Spleen (tissue), 11 donors: Measurements from ENCODE around the gene MNX1. TPM values are rescaled to one million over a fixed set of nuclear protein-coding genes. Genes with fewer than 3 reads are reported as not detected.

Experiments
- DNase-seq: peaks from one replicate; pipeline ENCODE4 v3.0.0-alpha.2; 2020
- H3K27ac ChIP-seq, 8 donors: fragments of 200-600 bp; sonication (generic) in 7 of 8; 1 replicate in 4 of 8; 2 replicates in 4 of 8; pipeline versions ENCODE4 v1.5.0 to v1.8.0; 2016 to 2021; ENCODE audit warnings: inconsistent platforms in 4 of 8, mild to moderate bottlenecking in 4 of 8, moderate library complexity in 1 of 8
- H3K27me3 ChIP-seq, 7 donors: fragments of 200-600 bp; sonication (generic) in 6 of 7; replicated peaks in 1 of 7; 1 replicate in 4 of 7; 2 replicates in 3 of 7; pipeline versions ENCODE4 v1.5.0 to v1.8.0; 2016 to 2021; ENCODE audit warnings: inconsistent platforms in 3 of 7, mild to moderate bottlenecking in 1 of 7
- H3K36me3 ChIP-seq, 6 donors: fragments of 200-600 bp; sonication (generic) in 5 of 6; 1 replicate in 4 of 6; 2 replicates in 2 of 6; pipeline versions ENCODE4 v1.5.0 to v1.8.0; 2016 to 2021; ENCODE audit warnings: inconsistent platforms in 2 of 6
- H3K4me1 ChIP-seq, 6 donors: fragments of 200-600 bp; sonication (generic) in 5 of 6; 1 replicate in 3 of 6; 2 replicates in 3 of 6; pipeline versions ENCODE4 v1.5.0 to v1.8.0; 2016 to 2021; ENCODE audit warnings: inconsistent platforms in 3 of 6
- H3K4me3 ChIP-seq, 8 donors: fragments of 200-600 bp; sonication (generic) in 7 of 8; 1 replicate in 4 of 8; 2 replicates in 4 of 8; pipeline versions ENCODE4 v1.5.0 to v1.8.0; 2016 to 2021; ENCODE audit warnings: inconsistent platforms in 4 of 8, mild to moderate bottlenecking in 4 of 8, moderate library complexity in 2 of 8
- H3K9me3 ChIP-seq, 8 donors: fragments of 200-600 bp; sonication (generic) in 7 of 8; 1 replicate in 4 of 8; 2 replicates in 4 of 8; pipeline versions ENCODE4 v1.5.0 to v1.8.0; 2016 to 2021; ENCODE audit warnings: inconsistent platforms in 4 of 8
- POLR2A ChIP-seq, 3 donors: fragments of 450-650 bp; IDR thresholded peaks; one replicate each; pipeline ENCODE4 v1.5.1; 2017; ENCODE audit warnings: antibody characterized with exemption in 3 of 3, mild to moderate bottlenecking in 1 of 3
- POLR2AphosphoS5 ChIP-seq, 3 donors: sonication (generic); formaldehyde crosslinking; IDR thresholded peaks; one replicate each; pipeline ENCODE4 v1.5.1; 2017; ENCODE audit warnings: antibody characterized with exemption in 3 of 3
- WGBS, 5 donors: extraction: QIAGEN DNeasy Blood & Tissue Kit in 3 of 5; methylation state at CpG; one replicate each; pipeline versions ENCODE4 v1.1.5 to v1.1.7; 2013 to 2018; 5-methylcytosine and 5-hydroxymethylcytosine counted together
- intact Hi-C: fragments of 100-400 bp; cut with DNase I; formaldehyde crosslinking; loops from one replicate; pipeline ENCODE4 v1.15.0; 2023; ENCODE audit warnings: low total_unique reads
- polyA plus RNA-seq, 3 donors: library from polyadenylated mRNA; stranded (reverse); fragments of 200-250 nt; gene quantifications; one replicate each; pipeline ENCODE4 v1.2.1, GENCODE V29; 2013
- total RNA-seq, 7 donors: library from RNA; depleted of rRNA in 3 of 7; stranded (reverse); fragments of >200 nt in 3 of 7; fragmentation: NEBNext Ultra II Directional in 4 of 7; extraction: Animal tissue kit (Norgen Biotek cat#: 25700) in 4 of 7; gene quantifications; one replicate each; pipeline versions ENCODE4 v1.1.0 to v1.2.1, GENCODE V29; 2016 to 2021
- TF ChIP-seq, protein P1 (sequence below), 11 experiments: fragments of 200-600 bp in 7 of 11; fragments of 450-650 bp in 4 of 11; sonication (generic) in 4 of 11; IDR thresholded peaks in 8 of 11; conservative IDR thresholded peaks in 3 of 11; 1 replicate in 7 of 11; 2 replicates in 4 of 11; pipeline versions ENCODE4 v1.4.0 to v1.8.0; 2016 to 2021; ENCODE audit warnings: antibody characterized with exemption in 11 of 11, inconsistent platforms in 4 of 11, mild to moderate bottlenecking in 1 of 11
- donor health status: healthy with polysubstance abuse.
- donor health status: DM: no; HTN: no; CAD: no; lungs with moderate emphysema.
- donor health status: DM: no; HTN: no; CAD: no.
- donor health status: Bipolar disorder and iron deficiency.
- donor health status: healthy.
- donor health status: DM: no; HTN: no; CAD: no.
- donor health status: DM: yes; HTN: yes; CAD: no.

Gene MNX1
- total and polyA plus RNA-seq, 10 donors, result 0.85 TPM; not detected in 9

DNA sequence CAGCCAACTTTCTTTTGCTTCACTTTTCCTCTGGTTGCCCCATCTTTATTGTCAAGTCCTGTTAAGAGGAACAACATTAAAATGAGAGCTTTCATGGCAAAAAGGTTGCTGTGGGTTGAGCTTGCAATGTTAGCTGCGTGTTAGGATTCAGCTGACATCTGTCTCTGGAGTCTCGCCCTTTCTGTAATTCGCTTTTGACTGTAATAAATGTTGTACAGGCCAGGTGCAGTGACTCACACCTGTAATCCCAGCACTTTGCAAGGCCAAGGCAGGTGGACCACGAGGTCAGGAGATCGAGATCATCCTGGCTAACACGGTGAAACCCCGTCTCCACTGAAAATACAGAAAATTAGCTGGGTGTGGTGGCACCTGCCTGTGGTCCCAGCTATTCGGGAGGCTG is 24.1 kb downstream of the MNX1 start:
- TF ChIP-seq POLR2A (IDR thresholded peaks at IDR 0.05) (no peak), POLR2AphosphoS5 (IDR thresholded peaks at IDR 0.05) (no peak)
- TF ChIP-seq, protein P1, sequence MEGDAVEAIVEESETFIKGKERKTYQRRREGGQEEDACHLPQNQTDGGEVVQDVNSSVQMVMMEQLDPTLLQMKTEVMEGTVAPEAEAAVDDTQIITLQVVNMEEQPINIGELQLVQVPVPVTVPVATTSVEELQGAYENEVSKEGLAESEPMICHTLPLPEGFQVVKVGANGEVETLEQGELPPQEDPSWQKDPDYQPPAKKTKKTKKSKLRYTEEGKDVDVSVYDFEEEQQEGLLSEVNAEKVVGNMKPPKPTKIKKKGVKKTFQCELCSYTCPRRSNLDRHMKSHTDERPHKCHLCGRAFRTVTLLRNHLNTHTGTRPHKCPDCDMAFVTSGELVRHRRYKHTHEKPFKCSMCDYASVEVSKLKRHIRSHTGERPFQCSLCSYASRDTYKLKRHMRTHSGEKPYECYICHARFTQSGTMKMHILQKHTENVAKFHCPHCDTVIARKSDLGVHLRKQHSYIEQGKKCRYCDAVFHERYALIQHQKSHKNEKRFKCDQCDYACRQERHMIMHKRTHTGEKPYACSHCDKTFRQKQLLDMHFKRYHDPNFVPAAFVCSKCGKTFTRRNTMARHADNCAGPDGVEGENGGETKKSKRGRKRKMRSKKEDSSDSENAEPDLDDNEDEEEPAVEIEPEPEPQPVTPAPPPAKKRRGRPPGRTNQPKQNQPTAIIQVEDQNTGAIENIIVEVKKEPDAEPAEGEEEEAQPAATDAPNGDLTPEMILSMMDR (IDR thresholded peaks at IDR 0.05 in 8 of 11, conservative IDR thresholded peaks at IDR 0.05 in 3 of 11), result no peak
- Histone ChIP-seq H3K36me3 (no peaks in the 10 kb centered on the region), H3K27ac (no peak overlapping the region), H3K4me1 (no peaks in the 10 kb centered on the region), H3K4me3 (no peak overlapping the region), H3K27me3 (peaks cover 0 to 25% (median 0%) of the 10 kb centered on the region in 7 donors), H3K9me3 (no peaks in the 10 kb centered on the region)
- DNase-seq, result no peak
- WGBS, 5 donors, result 90 to 94% (median 92%) methylated on average over 8 of the region's 8 CpGs
- intact Hi-C loops, result no loop called here

DNA sequence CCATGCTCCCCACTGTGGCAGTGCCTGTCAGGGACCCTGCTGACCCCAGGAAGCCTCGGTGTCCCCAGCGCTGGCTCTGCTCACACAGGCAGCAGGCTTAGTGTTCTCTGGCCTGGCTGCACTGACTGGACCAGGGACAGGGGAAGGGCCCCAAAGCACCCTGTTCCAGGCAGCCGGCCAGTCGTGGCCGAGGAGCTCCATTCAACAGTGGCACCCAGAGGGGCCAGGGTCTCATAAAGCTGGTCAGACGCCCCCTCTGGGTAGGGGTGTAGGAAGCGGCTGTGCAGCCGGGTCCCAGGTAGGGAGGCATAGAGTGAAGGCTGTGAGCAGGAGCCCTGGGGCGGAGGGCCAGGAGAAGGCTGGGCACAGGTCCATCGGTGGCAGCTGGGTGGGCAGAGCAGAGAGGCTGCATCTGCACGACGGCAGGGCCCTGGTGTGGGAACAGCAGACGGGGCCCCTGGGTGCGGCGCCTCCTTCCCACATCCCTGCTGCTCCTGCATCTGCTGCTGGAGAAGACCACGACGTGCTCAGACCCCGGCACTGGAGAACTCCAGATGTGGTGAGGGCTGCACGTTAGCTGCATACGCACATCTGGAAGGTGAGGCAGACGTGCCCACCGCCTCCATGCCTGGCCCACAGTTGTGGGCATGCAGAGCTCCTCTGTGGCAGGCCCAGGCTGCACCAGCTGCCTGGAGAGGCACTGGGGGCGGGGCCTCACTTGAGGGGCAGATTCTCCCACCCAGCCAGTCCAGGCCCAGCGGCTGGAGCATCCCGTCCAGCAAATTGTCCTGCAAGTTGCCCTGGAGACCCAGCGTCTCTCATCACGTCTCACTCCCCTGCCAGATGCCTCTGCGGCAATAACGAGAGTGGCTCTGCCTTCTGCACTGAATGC is 25.1 kb downstream of the MNX1 start:
- DNase-seq, result no peak
- Histone ChIP-seq H3K27me3 (peaks cover 0 to 15% (median 0%) of the 10 kb centered on the region in 7 donors), H3K4me1 (no peaks in the 10 kb centered on the region), H3K9me3 (peaks cover 0 to under 1% (median 0%) of the 10 kb centered on the region in 8 donors), H3K36me3 (no peaks in the 10 kb centered on the region), H3K4me3 (no peak overlapping the region), H3K27ac (no peak overlapping the region)
- TF ChIP-seq POLR2AphosphoS5 (IDR thresholded peaks at IDR 0.05) (peak in 1 of 3 donors; percentile 3), POLR2A (IDR thresholded peaks at IDR 0.05) (no peak)
- TF ChIP-seq, protein P1 (IDR thresholded peaks at IDR 0.05 in 8 of 11, conservative IDR thresholded peaks at IDR 0.05 in 3 of 11), result no peak
- intact Hi-C loops, result no loop called here
- WGBS, 5 donors, result 86 to 93% (median 90%) methylated on average over 25 to 29 of the region's 29 CpGs

DNA sequence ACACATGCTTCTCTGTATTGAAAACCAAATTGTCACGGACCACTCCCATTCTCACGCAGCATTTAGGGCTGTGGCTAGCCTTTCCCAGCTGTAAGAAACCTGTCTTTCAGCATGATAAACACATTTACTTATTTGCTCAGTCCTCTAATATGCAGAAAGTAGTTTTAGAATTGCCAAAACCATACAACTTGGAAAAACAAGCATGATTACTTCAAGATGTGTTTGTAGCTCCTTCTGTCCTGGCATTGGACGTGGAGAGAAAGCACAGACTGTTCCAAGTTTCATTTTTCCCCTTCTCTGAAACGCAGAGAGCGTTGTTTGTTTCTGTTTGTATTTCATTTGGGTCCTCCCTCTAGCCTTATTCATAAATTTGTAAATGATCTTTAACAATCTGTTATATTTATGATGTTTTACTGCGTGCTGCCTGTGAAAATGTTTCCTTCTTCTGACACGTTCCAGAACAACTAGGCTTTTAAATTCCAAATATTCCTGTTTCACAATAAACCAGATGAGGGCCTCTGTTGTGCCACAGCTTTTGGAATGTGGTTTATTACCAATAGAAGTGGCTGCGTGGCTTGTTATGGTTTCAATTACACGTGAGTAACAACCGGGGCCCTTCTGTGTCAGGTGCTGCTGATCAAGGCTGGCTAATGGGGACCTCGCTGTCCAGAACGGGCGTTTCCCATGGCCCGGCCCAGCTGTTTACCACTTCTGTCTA is 26.1 kb downstream of the MNX1 start:
- no peak for DNase-seq
- TF ChIP-seq POLR2AphosphoS5 (IDR thresholded peaks at IDR 0.05), result no peak
- peaks cover 1 to 10% (median 7%) of the 10 kb centered on the region in 8 donors for H3K9me3 ChIP-seq
- H3K27me3 ChIP-seq, result peaks cover 0 to 8% (median 0%) of the 10 kb centered on the region in 7 donors
- intact Hi-C loops, result no loop called here
- no peak overlapping the region for H3K27ac ChIP-seq
- peaks cover 0 to 3% (median 0%) of the 10 kb centered on the region in 6 donors for H3K36me3 ChIP-seq
- WGBS, 5 donors, result 76 to 88% (median 87%) methylated on average over 14 of the region's 14 CpGs
- no peak overlapping the region for H3K4me3 ChIP-seq
- no peaks in the 10 kb centered on the region for H3K4me1 ChIP-seq

DNA sequence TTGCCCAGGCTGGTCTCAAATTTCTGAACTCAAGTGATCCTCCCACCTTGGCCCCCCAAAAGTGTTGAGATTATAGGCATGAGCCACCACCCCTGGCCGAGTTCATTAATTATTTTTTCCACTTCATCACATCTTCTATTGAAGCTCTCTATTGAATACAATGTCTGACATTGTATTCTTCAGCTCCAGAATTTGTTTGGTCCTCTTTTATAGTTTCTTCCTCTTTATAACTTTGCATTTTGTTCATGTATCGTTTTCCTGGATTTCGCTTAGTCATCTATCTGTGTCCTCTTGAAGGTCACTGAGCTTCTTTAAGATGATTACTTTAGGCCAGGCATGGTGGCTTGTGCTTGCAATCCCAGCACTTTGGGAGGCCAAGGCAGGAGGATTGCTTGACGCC is 30.8 kb downstream of the MNX1 start:
- Histone ChIP-seq H3K27ac (no peak overlapping the region), H3K36me3 (peaks cover 0 to 10% (median 2%) of the 10 kb centered on the region in 6 donors), H3K27me3 (no peaks in the 10 kb centered on the region), H3K9me3 (peaks cover 3 to 24% (median 18%) of the 10 kb centered on the region in 8 donors), H3K4me1 (no peaks in the 10 kb centered on the region), H3K4me3 (no peak overlapping the region)
- 92 to 97% (median 95%) methylated on average over 4 of the region's 4 CpGs for WGBS, 5 donors
- intact Hi-C loops, result loop anchor here (10.0 kb wide), 1 partner anchor 295 kb away; no protein-coding TSS in a partner anchor
- no peak for DNase-seq
- TF ChIP-seq POLR2A (IDR thresholded peaks at IDR 0.05) (no peak), POLR2AphosphoS5 (IDR thresholded peaks at IDR 0.05) (no peak)
- TF ChIP-seq, protein P1 (IDR thresholded peaks at IDR 0.05 in 8 of 11, conservative IDR thresholded peaks at IDR 0.05 in 3 of 11), result no peak
